Measurements from ENCODE around the gene SPTLC2.

The SPTLC2 gene

GRCh38 chr14:77502109-77502782 is 114.2 kb downstream of the SPTLC2 start:
- Histone ChIP-seq H3K36me3 (ENCODE audit: control insufficient read depth in 1 of 2, insufficient read depth in 2 of 2, low read length in 2 of 2) (no peaks in the 10 kb centered on the region), H3K4me1 (ENCODE audit: control insufficient read depth in 1 of 2, insufficient read depth in 2 of 2, low read length in 2 of 2) (peaks cover 0 to 16% of the 10 kb centered on the region in 2 donors), H3K9me3 (ENCODE audit: control insufficient read depth in 1 of 2, low read length in 2 of 2) (peaks cover 0 to 6% of the 10 kb centered on the region in 2 donors), H3K27ac (ENCODE audit: low read length) (no peak overlapping the region), H3K27me3 (ENCODE audit: low read depth, low read length) (peaks cover 22% of the 10 kb centered on the region), H3K4me3 (ENCODE audit: low read depth in 1 of 2, low read length in 2 of 2) (no peak overlapping the region)

GRCh38 chr14:77498984-77499527 is 117.4 kb downstream of the SPTLC2 start:
- no peak overlapping the region for H3K27ac ChIP-seq (ENCODE audit: low read length)
- H3K9me3 ChIP-seq (ENCODE audit: control insufficient read depth in 1 of 2, low read length in 2 of 2) = peaks cover 0 to 4% of the 10 kb centered on the region in 2 donors
- H3K4me1 ChIP-seq (ENCODE audit: control insufficient read depth in 1 of 2, insufficient read depth in 2 of 2, low read length in 2 of 2) = peaks cover 0 to 16% of the 10 kb centered on the region in 2 donors
- peaks cover 22% of the 10 kb centered on the region for H3K27me3 ChIP-seq (ENCODE audit: low read depth, low read length)
- no peaks in the 10 kb centered on the region for H3K36me3 ChIP-seq (ENCODE audit: control insufficient read depth in 1 of 2, insufficient read depth in 2 of 2, low read length in 2 of 2)
- peak overlapping the region in 1 of 2 donors; percentile 71 for H3K4me3 ChIP-seq (ENCODE audit: low read depth in 1 of 2, low read length in 2 of 2)

GRCh38 chr14:77498120-77498979 is 118.1 kb downstream of the SPTLC2 start, which contains the start of gene ISM2:
Gene ISM2, minus strand, starts transcription at chr14:77498816. Its CDS starts 23 bp downstream, at chr14:77498793.
- peak within 1 kb of the TSS in 1 of 2 donors; percentile 71 for H3K4me3 ChIP-seq (ENCODE audit: low read depth in 1 of 2, low read length in 2 of 2)
- peaks cover 0 to 16% of the 10 kb centered on the region in 2 donors for H3K4me1 ChIP-seq (ENCODE audit: control insufficient read depth in 1 of 2, insufficient read depth in 2 of 2, low read length in 2 of 2)
- H3K9me3 ChIP-seq (ENCODE audit: control insufficient read depth in 1 of 2, low read length in 2 of 2) = peaks cover 0 to 3% of the 10 kb centered on the region in 2 donors
- H3K36me3 ChIP-seq (ENCODE audit: control insufficient read depth in 1 of 2, insufficient read depth in 2 of 2, low read length in 2 of 2) = no peaks in the 10 kb centered on the region
- no peak within 1 kb of the TSS for H3K27ac ChIP-seq (ENCODE audit: low read length)
- H3K27me3 ChIP-seq (ENCODE audit: low read depth, low read length) = peaks cover 22% of the 10 kb centered on the region

- no peaks in the 10 kb centered on the region for H3K36me3 ChIP-seq (ENCODE audit: control insufficient read depth in 1 of 2, insufficient read depth in 2 of 2, low read length in 2 of 2)
- peaks cover 0 to 16% of the 10 kb centered on the region in 2 donors for H3K4me1 ChIP-seq (ENCODE audit: control insufficient read depth in 1 of 2, insufficient read depth in 2 of 2, low read length in 2 of 2)
- H3K4me3 ChIP-seq (ENCODE audit: low read depth in 1 of 2, low read length in 2 of 2) = no peak overlapping the region
- no peak overlapping the region for H3K27ac ChIP-seq (ENCODE audit: low read length)
- H3K27me3 ChIP-seq (ENCODE audit: low read depth, low read length) = peaks cover 21% of the 10 kb centered on the region
- no peaks in the 10 kb centered on the region for H3K9me3 ChIP-seq (ENCODE audit: control insufficient read depth in 1 of 2, low read length in 2 of 2)
Measured at GRCh38 chr14:77495334-77495733, 121.1 kb downstream of the SPTLC2 start.

- Histone ChIP-seq H3K4me3 (ENCODE audit: low read depth in 1 of 2, low read length in 2 of 2) (no peak overlapping the region), H3K36me3 (ENCODE audit: control insufficient read depth in 1 of 2, insufficient read depth in 2 of 2, low read length in 2 of 2) (no peaks in the 10 kb centered on the region), H3K27me3 (ENCODE audit: low read depth, low read length) (no peaks in the 10 kb centered on the region), H3K4me1 (ENCODE audit: control insufficient read depth in 1 of 2, insufficient read depth in 2 of 2, low read length in 2 of 2) (no peaks in the 10 kb centered on the region), H3K9me3 (ENCODE audit: control insufficient read depth in 1 of 2, low read length in 2 of 2) (no peaks in the 10 kb centered on the region), H3K27ac (ENCODE audit: low read length) (no peak overlapping the region)
Measured at GRCh38 chr14:77491056-77491455, 125.4 kb downstream of the SPTLC2 start.

- Histone ChIP-seq H3K4me1 (ENCODE audit: control insufficient read depth in 1 of 2, insufficient read depth in 2 of 2, low read length in 2 of 2) (no peaks in the 10 kb centered on the region), H3K4me3 (ENCODE audit: low read depth in 1 of 2, low read length in 2 of 2) (no peak overlapping the region), H3K27me3 (ENCODE audit: low read depth, low read length) (no peaks in the 10 kb centered on the region), H3K27ac (ENCODE audit: low read length) (no peak overlapping the region), H3K9me3 (ENCODE audit: control insufficient read depth in 1 of 2, low read length in 2 of 2) (no peaks in the 10 kb centered on the region), H3K36me3 (ENCODE audit: control insufficient read depth in 1 of 2, insufficient read depth in 2 of 2, low read length in 2 of 2) (no peaks in the 10 kb centered on the region)
Measured at GRCh38 chr14:77490347-77490986, 126.0 kb downstream of the SPTLC2 start.

GRCh38 chr14:77489041-77489440 is 127.4 kb downstream of the SPTLC2 start:
- H3K4me3 ChIP-seq (ENCODE audit: low read depth in 1 of 2, low read length in 2 of 2) = no peak overlapping the region
- no peaks in the 10 kb centered on the region for H3K27me3 ChIP-seq (ENCODE audit: low read depth, low read length)
- H3K36me3 ChIP-seq (ENCODE audit: control insufficient read depth in 1 of 2, insufficient read depth in 2 of 2, low read length in 2 of 2) = no peaks in the 10 kb centered on the region
- H3K4me1 ChIP-seq (ENCODE audit: control insufficient read depth in 1 of 2, insufficient read depth in 2 of 2, low read length in 2 of 2) = no peaks in the 10 kb centered on the region
- no peaks in the 10 kb centered on the region for H3K9me3 ChIP-seq (ENCODE audit: control insufficient read depth in 1 of 2, low read length in 2 of 2)
- no peak overlapping the region for H3K27ac ChIP-seq (ENCODE audit: low read length)

- no peak overlapping the region for H3K27ac ChIP-seq (ENCODE audit: low read length)
- H3K9me3 ChIP-seq (ENCODE audit: control insufficient read depth in 1 of 2, low read length in 2 of 2) = no peaks in the 10 kb centered on the region
- H3K4me3 ChIP-seq (ENCODE audit: low read depth in 1 of 2, low read length in 2 of 2) = no peak overlapping the region
- no peaks in the 10 kb centered on the region for H3K4me1 ChIP-seq (ENCODE audit: control insufficient read depth in 1 of 2, insufficient read depth in 2 of 2, low read length in 2 of 2)
- H3K27me3 ChIP-seq (ENCODE audit: low read depth, low read length) = no peaks in the 10 kb centered on the region
- no peaks in the 10 kb centered on the region for H3K36me3 ChIP-seq (ENCODE audit: control insufficient read depth in 1 of 2, insufficient read depth in 2 of 2, low read length in 2 of 2)
Measured at GRCh38 chr14:77488558-77488957, 127.9 kb downstream of the SPTLC2 start.

GRCh38 chr14:77485901-77486678 is 130.3 kb downstream of the SPTLC2 start:
- H3K27me3 ChIP-seq (ENCODE audit: low read depth, low read length) = no peaks in the 10 kb centered on the region
- no peaks in the 10 kb centered on the region for H3K4me1 ChIP-seq (ENCODE audit: control insufficient read depth in 1 of 2, insufficient read depth in 2 of 2, low read length in 2 of 2)
- H3K4me3 ChIP-seq (ENCODE audit: low read depth in 1 of 2, low read length in 2 of 2) = no peak overlapping the region
- no peak overlapping the region for H3K27ac ChIP-seq (ENCODE audit: low read length)
- H3K9me3 ChIP-seq (ENCODE audit: control insufficient read depth in 1 of 2, low read length in 2 of 2) = no peaks in the 10 kb centered on the region
- H3K36me3 ChIP-seq (ENCODE audit: control insufficient read depth in 1 of 2, insufficient read depth in 2 of 2, low read length in 2 of 2) = no peaks in the 10 kb centered on the region

- Histone ChIP-seq H3K4me1 (ENCODE audit: control insufficient read depth in 1 of 2, insufficient read depth in 2 of 2, low read length in 2 of 2) (no peaks in the 10 kb centered on the region), H3K9me3 (ENCODE audit: control insufficient read depth in 1 of 2, low read length in 2 of 2) (no peaks in the 10 kb centered on the region), H3K27me3 (ENCODE audit: low read depth, low read length) (no peaks in the 10 kb centered on the region), H3K27ac (ENCODE audit: low read length) (no peak overlapping the region), H3K4me3 (ENCODE audit: low read depth in 1 of 2, low read length in 2 of 2) (no peak overlapping the region), H3K36me3 (ENCODE audit: control insufficient read depth in 1 of 2, insufficient read depth in 2 of 2, low read length in 2 of 2) (no peaks in the 10 kb centered on the region)
Measured at GRCh38 chr14:77485256-77485655, 131.2 kb downstream of the SPTLC2 start.
